Measurements from ENCODE around the gene TIMP2. TPM values are rescaled to one million over a fixed set of nuclear protein-coding genes. Genes with fewer than 3 reads are reported as not detected.

Gene TIMP2
- total and polyA plus RNA-seq, 2 experiments from 2014 or later: 10.6 to 22.5 TPM

- no peaks in the 10 kb centered on the region for H3K9me2 ChIP-seq (ENCODE audit: insufficient read depth)
- no peaks in the 10 kb centered on the region; the same call in 2 of the 3 replicates for H3K36me3 Mint-ChIP-seq (ENCODE audit: low read depth)
- peaks cover 36% of the 10 kb centered on the region for H3K4me1 Mint-ChIP-seq
- DNase-seq (ENCODE audit: low spot score) (no peak), ATAC-seq (no peak)
- 0 out of 2 replicates have a peak, but pooled peaks cover 3% of the 10 kb centered on the region for H3F3A ChIP-seq (replicated peaks; ENCODE audit: low read depth)
- H2AFZ ChIP-seq: no peak overlapping the region
- peak overlapping the region; percentile 70; the same call in 1 of the 2 replicates for H3K27ac Mint-ChIP-seq
- H3K79me2 ChIP-seq (replicated peaks; ENCODE audit: insufficient read depth): peaks cover 74% of the 10 kb centered on the region
- no peaks in the 10 kb centered on the region for H3K9me3 Mint-ChIP-seq
- TF ChIP-seq JUNB (IDR thresholded peaks at IDR 0.05; ENCODE audit: unreplicated experiment) (no peak), POLR2AphosphoS5 (IDR thresholded peaks at IDR 0.05; ENCODE audit: low read depth) (no peak), CTCF (conservative IDR thresholded peaks at IDR 0.05; ENCODE audit: low read depth in 2 of 2) (no peak), EZH2phosphoT487 (IDR thresholded peaks at IDR 0.05; ENCODE audit: unreplicated experiment) (no peak), REST (IDR thresholded peaks at IDR 0.05; ENCODE audit: unreplicated experiment) (no peak)
- H4K20me1 ChIP-seq (replicated peaks; ENCODE audit: insufficient read depth): peaks cover 23% of the 10 kb centered on the region
- H3K4me3 ChIP-seq: no peak overlapping the region
- no peak overlapping the region for H3K4me2 ChIP-seq
- 0 out of 2 replicates have a peak, but pooled peaks cover 3% of the 10 kb centered on the region for H3K36me3 ChIP-seq (ENCODE audit: insufficient read depth)
- H3K4me3 Mint-ChIP-seq: no peak overlapping the region
- H3K4me1 ChIP-seq (ENCODE audit: insufficient read depth): peaks cover 13% of the 10 kb centered on the region
- no peaks in the 10 kb centered on the region for H3K27me3 ChIP-seq (ENCODE audit: insufficient read depth)
- H3K27me3 Mint-ChIP-seq (ENCODE audit: insufficient read depth, low read depth, poor library complexity): peaks cover 18% of the 10 kb centered on the region
- no peak overlapping the region for H3K27ac ChIP-seq (ENCODE audit: low read depth)
Measured at GRCh38 chr17:78919861-78920450, 5.2 kb downstream of the TIMP2 start.

- H3K9me2 ChIP-seq (ENCODE audit: insufficient read depth): no peaks in the 10 kb centered on the region
- H3K27me3 ChIP-seq (ENCODE audit: insufficient read depth): no peaks in the 10 kb centered on the region
- H3K9me3 Mint-ChIP-seq: no peaks in the 10 kb centered on the region
- DNase-seq (ENCODE audit: low spot score) (no peak), ATAC-seq (no peak)
- H3K4me3 ChIP-seq: no peak overlapping the region
- 0 out of 2 replicates have a peak, but pooled peaks cover under 1% of the 10 kb centered on the region for H3F3A ChIP-seq (replicated peaks; ENCODE audit: low read depth)
- H3K27ac ChIP-seq (ENCODE audit: low read depth): no peak overlapping the region
- no peak overlapping the region for H3K27ac Mint-ChIP-seq
- peaks cover 13% of the 10 kb centered on the region for H3K4me1 ChIP-seq (ENCODE audit: insufficient read depth)
- no peak overlapping the region for H2AFZ ChIP-seq
- H3K4me2 ChIP-seq: no peak overlapping the region
- peaks cover 18% of the 10 kb centered on the region for H3K27me3 Mint-ChIP-seq (ENCODE audit: insufficient read depth, low read depth, poor library complexity)
- no peaks in the 10 kb centered on the region; the same call in 2 of the 3 replicates for H3K36me3 Mint-ChIP-seq (ENCODE audit: low read depth)
- peaks cover 23% of the 10 kb centered on the region for H4K20me1 ChIP-seq (replicated peaks; ENCODE audit: insufficient read depth)
- H3K36me3 ChIP-seq (ENCODE audit: insufficient read depth): 0 out of 2 replicates have a peak, but pooled peaks cover 3% of the 10 kb centered on the region
- H3K79me2 ChIP-seq (replicated peaks; ENCODE audit: insufficient read depth): peaks cover 82% of the 10 kb centered on the region
- peaks cover 36% of the 10 kb centered on the region for H3K4me1 Mint-ChIP-seq
- no peak overlapping the region for H3K4me3 Mint-ChIP-seq
- no peak for TF ChIP-seq ZNF114 (CRISPR knock-in tag; IDR thresholded peaks at IDR 0.05)
- no peak for TF ChIP-seq REST (IDR thresholded peaks at IDR 0.05; ENCODE audit: unreplicated experiment)
- no peak for TF ChIP-seq ETS1 (IDR thresholded peaks at IDR 0.05)
- no peak for TF ChIP-seq CTCF (conservative IDR thresholded peaks at IDR 0.05; ENCODE audit: low read depth in 2 of 2)
- no peak for TF ChIP-seq EZH2 (IDR thresholded peaks at IDR 0.05; ENCODE audit: low read depth, unreplicated experiment)
- TF ChIP-seq POLR2AphosphoS5 (IDR thresholded peaks at IDR 0.05; ENCODE audit: low read depth): no peak
- TF ChIP-seq NANOG (IDR thresholded peaks at IDR 0.05; ENCODE audit: borderline replicate concordance): no peak
- TF ChIP-seq JUNB (IDR thresholded peaks at IDR 0.05; ENCODE audit: unreplicated experiment): no peak
Measured at GRCh38 chr17:78918979-78919378, 6.2 kb downstream of the TIMP2 start.

Measured in GM23338 (cell line).